MM.1S (cell line): ENCODE data around the gene C14orf132.

Source experiments
- CTCF ChIP-seq: fragments of 300-600 bp; sonication (generic); IDR thresholded peaks from 2 replicates; pipeline ENCODE4 v1.5.1; 2016; ENCODE audit warnings: antibody characterized with exemption, low read length, mixed read lengths
- EZH2 ChIP-seq: fragments of 300-600 bp; sonication (generic); optimal IDR thresholded peaks from 2 replicates; pipeline ENCODE3; 2017; ENCODE audit warnings: low read depth, mild to moderate bottlenecking, antibody characterized with exemption, low read length, mixed read lengths
- EZH2phosphoT487 ChIP-seq: fragments of 300-600 bp; sonication (generic); IDR thresholded peaks from 2 replicates; pipeline ENCODE4 v1.6.1; 2018; ENCODE audit warnings: antibody characterized with exemption, low read length

- no peak for TF ChIP-seq CTCF
- TF ChIP-seq EZH2, result no peak
- TF ChIP-seq EZH2phosphoT487, result no peak
Observed at GRCh38 chr14:96130854-96131253, 91.7 kb downstream of the C14orf132 start.
